HG03469 (cell line): ENCODE results near the gene TOX2.

Experiments
- ATAC-seq: cut with Tn5 transposase; IDR thresholded peaks from one replicate; pipeline ENCODE4 v1.9.1; 2021; ENCODE audit warnings: mild to moderate bottlenecking, moderate library complexity, moderate number of reproducible peaks; ENCODE audit not compliant: unreplicated experiment

Gene TOX2

DNA sequence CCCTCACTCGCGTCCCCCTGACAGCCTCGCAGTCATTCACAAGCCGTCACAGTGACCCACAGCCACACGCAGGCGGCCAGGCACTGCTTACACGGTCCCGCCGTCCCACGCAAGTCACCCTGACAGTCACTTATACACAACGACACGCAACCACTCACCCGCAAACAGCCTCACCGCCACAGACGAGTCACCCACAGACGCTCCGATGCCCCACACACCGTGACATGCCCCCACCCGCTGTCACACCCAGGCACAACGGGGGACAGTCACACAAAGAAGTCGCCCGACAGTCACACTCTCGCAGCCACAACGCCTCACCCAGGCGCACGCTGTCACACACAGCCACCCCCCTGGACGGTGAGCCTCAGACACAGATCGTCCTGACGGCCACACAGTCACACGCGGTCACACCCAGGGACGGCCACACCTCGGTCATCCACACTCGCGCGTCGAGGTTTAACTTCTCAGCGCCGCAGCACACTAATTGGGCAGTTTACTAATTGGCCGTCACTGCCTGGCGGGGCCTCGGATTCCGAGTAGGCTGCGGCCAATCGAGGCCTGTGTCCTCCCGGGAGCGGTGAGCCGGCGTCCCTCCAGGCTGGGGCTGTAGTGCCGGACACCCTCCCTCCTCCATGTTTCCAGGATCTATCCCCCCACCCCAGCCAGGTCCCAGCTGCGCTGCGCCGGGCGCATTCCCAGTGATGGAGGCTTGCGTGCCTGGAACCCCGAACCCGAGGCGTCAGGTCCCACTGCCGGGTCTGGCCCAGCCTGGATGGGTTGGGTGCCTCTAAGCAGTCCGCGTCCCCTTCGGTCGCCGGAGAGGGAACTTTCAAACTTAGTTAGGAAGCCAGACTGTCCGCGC is 790 bp downstream of the TOX2 start:
- ATAC-seq: no peak

DNA sequence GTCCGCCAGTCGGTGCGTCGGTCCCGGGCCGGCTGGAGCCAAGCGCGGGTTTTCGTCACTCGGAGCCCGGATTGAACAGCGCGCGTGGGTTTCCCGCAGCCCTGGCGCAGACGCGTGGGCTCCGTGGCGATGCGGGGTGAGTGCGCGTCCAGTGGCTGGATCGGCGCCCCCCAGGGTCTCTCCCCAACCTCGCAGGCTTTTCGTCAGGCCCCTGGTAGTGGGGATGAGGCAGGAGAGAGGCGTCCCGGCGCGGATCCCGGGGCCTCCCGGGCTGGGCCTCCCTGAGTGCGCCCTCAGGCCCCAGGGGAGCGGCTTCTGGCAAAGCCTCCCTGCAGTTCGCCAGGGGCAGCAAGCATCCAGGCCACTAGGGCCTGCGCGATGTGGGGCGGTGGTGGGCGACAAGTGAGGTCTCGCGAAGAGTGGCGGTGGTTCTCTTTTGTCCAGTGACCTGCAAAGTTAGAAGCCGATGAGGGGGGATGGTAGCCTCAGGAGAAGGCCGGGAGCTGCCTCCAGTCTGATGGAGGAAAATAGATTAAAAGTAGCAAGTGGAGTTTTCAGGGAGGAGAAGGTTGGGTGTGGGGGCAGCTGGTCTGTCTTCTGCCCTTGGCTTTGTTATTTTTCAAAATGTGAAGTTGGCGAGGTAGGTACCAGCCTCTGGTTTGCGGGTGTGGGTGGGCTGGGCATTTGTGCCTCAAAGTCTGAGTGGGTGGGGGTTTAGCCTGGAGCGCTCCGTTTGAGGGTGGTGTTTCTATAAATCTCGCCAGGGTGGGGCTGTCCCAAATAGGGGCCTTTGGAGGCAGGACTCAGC is 1.6 kb downstream of the TOX2 start:
- ATAC-seq: no peak

DNA sequence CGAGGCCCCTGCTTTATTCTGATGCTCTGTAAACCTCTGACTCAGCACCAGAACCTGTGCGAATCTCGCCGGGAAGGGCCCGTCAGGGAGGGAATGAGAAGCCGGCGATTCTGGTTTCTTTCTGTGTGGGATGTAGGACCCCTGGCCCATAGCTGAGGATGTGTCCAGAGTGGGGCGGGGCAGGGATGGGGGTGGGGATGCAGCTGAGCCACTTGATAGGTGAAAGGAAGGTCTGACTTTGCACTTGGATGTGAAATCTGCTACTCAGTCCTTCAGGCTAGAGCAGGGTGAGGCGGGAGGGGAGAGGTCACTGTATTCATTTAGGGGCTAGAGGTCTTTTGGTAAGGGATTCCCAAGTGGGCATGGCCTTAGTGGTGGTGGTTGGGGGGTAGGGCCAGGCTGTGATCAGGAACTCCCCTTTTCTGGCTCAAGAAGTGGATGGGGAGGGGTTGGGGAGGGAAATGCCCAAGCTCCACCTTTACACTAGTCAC is 2.3 kb downstream of the TOX2 start:
- ATAC-seq: no peak

DNA sequence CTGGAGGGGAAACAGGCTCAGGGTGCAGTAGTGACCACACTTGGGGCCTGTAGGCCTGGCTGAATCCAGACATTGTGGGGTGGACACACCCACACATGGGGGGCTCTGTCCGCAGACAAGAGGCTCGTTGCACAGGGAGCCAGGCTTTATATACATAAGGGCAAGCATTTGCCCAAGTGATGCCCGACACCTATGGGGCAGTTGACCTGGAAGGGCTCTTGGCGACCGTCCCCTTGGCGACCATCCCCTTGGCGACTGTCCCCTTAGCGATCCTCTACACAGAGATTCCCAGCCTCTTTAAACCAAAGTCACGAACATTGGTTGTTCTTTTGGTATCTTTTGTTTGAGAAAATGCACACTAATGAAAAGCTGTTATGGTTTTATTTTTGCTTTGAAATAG is 2.7 kb downstream of the TOX2 start:
- no peak for ATAC-seq

DNA sequence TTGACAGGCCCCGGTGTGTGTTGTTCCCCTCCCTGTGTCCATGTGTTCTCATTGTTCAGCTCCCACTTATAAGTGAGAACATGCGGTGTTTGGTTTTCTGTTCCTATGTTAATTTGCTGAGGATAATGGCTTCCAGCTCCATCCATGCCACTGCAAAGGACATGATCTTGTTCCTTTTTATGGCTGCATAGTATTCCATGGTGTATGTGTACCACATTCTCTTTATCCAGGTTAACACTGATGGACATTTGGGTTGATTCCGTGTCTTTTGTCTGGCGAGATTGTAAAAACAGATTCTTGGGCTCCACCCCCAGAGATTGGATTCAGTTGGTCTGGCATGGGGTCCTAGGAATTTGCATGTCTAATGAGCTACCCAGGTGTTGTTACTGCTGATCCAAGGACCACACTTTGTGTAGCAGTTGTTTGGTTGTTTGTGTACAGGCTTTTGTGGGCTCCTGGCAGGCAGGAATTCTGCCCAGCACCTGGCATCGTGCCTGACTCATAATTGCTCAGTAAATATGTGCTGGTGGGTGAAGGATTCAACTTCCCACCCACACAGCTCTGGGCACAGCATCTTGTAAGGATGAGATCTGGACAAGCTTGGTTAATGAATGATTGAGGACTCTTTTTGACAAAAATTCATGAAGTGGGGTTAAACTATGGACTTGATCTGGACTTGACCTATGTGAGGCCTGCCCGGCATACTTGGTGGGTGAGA is 5.2 kb downstream of the TOX2 start:
- no peak for ATAC-seq

DNA sequence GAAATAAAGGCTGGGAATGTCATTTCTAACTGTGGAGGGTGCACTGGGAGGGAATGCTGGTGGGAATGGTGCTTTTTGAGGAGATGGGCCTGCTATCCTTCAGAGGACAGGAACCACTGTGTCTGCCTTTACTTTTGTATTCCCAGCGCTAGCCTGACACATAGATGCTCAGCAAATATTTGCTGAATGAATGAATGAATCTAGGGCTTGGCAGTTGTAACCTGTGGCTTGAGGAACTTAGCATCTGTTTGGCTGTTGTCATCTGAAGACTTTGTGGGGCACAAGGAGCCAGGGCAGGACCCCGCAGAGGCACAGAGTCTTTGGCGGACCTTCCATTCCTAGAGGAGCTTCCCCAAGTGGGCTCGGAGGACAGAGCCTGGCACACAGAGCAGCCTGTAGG is 6.1 kb downstream of the TOX2 start:
- no peak for ATAC-seq

DNA sequence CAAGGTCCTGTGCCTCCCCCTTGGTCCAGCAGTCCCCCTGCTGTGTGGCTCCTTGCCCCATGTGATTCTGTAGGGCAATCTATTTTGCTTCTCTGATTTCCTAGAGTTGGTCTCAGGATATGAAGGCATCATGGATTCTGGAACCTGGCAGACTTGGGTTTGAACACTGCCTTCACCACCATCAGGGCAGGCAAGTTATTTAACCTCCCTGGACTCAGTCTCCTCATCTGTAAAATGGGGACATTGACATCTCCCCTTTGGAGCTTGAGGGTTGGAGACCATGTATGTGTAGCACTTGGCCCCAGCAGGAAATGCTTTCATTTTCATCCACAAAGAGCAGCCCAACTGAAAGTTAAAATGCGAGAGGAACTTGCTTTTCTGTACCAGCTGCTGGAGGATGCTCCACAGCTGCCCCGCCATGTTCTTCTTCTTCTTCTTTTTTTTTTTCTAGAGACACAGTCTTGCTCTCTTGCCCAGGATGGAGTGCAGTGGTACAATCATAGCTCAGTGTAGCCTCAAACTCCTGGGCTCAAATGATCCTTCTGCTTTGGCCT is 6.7 kb downstream of the TOX2 start:
- no peak for ATAC-seq

DNA sequence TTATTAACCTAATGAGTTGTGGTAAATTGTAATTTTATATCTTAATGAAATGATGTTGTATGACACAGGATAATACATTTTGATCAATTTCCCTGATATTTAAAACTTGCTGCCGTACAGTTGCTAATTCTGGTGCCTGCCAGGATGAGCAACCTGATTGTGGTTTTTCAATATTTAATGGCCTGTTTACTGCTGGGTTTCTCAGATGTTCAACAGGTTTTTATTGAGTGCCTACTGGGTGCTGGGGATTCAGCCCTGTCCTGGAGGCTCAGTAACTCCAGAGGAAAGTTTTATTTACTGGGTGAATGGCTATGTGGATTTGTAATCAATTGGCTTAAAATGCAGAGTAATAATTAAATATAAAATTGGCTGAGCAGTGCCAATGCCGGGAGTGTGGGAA is 8.0 kb downstream of the TOX2 start:
- ATAC-seq: no peak

DNA sequence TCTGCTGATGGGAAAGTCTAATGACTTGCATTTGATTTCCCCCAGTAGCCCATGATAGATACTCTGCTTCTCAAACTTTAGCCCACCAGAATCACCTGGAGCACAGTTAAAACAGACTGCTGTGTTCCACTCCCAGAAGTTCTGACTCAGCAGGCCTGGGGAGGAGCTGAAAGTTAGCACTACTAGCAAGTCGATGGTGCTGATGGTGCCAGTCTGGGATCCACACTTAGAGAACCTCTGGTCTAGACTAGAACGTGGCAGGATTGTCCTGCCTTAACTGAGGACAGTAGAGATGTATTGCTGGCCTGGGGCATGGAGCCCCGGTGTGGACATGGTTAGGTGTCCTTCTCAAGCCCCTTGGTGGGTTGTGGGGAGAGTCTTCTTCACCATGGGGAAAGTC is 8.7 kb downstream of the TOX2 start:
- ATAC-seq: no peak

DNA sequence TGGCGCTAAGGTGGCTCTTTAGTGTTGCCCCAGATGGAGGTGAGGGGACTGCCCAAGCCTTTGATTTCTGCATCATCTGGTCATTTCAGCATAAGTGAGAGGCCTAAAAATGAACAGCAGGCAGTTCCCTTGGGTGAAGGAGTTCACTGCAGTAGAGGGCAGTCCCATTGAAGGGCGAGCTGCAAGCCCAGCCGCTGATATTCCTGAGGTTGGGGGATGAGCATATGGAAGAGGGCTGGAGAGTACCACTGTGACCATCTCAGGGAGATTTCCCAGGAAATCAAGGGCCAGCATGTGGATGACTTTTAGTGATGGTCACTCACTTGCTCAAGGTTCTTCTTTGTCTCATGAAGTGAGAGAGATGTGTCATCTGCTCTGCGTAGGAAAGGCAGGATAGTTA is 9.3 kb downstream of the TOX2 start:
- ATAC-seq: no peak

DNA sequence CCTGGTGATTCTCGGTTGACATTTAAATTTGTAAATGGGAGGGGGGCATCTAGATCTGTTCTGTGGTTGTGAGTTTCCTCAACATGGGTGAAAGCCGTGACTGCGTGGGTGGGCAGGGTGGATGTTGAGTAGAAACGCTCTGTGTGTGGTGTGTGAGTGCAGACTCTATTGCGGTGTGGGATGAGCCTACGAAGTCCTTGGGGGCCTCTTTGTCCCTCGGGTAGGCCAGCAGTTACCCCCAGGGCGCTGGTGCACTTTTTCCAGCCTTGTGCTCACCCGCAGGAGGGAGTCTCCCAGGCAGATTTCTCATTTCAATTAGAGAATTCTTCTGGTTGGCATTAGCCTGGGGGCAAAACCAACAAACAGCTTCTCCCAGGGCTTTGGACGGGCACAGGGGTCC is 10.6 kb downstream of the TOX2 start:
- no peak for ATAC-seq

DNA sequence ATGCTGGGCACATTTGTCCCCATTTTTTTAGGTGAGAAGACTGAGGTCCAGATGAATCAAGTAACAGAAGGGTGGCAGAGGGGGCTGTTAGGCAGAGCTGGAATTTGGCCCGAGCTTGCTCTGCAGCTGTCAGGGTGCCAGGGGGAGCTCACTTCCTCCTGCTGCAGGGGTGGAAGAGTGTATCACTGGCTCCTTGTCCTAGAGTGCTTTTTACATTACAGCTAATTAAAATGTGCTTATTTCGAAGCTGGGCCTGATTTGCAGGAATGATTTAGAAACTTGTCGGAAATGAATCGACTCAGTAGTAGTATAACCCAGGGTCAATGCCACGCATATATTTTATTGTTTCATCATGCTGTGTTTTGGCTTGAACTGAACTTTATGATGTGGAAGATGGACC is 11.1 kb downstream of the TOX2 start:
- ATAC-seq: no peak

DNA sequence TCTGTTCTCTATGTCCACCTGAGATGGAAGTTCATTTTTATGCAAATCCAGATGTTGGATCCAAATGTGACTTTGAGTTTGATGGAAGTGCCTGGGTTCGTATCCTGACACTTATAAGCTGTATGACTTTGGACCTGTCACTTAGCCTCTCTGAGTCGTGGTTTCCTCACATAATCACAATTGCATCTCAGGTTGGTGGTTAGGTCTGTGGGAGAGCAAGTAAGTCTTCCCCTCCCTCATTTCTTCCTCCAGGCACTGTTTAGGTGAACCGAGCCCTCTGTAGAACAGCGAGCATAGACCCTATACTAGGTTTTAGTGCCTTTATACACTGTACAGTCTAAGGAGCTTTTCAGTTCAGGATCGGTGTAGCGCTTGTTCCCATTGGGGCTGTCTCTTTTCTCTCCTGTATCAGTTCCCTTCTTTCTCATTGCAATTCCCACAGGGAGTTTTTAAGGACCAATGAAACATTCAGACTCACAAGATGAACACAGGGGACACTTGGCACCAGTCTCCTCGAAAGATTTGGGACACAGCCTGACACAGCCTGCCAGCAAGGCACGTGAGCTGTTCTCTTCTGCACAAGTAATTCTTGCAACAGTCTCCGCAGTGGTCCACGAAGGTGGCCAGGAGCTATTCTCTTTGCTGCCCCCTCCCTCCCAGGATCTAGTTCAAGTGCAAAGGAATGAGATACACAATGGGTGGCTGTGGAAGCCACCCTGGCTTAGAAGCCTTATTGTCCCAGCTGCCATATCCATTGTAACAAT is 11.8 kb downstream of the TOX2 start:
- no peak for ATAC-seq

DNA sequence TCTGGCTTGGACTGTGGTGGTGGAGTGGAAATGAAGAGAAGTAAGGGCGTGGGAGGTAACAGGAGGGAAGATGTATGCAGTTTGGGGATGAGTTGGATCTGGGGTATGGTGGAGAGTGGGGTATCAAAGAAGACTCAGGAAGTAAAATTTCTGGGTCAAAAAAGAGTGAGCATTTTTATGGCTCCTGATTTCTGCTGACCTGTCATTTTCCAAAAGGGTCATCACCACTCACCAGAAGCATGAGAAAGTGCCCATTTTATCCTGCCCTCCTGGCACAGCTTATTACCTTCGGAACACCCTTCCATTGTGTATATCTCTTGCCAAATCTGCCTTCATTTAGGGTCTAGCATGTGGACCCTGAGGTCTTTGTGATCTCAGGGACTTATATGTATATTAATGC is 17.3 kb downstream of the TOX2 start:
- ATAC-seq: no peak

DNA sequence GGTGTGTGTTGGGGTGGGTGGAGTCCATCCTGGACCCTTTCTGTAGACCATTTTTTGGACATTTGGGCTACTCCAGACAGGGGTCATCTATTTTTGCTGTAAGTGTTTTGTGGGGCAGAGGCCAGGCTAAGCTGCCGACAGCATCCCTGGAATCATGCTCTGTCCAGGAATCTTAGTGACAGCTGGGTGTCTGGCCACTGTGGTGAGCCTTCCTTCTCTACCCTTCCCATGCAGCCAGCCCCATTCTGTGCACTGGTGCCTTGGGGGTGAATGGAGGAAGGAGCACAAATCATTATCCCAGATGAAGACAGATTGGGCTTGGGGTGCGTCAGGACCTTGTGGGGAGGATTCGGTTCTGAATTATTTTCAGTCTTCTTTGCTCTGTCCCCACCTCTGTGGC is 20.2 kb downstream of the TOX2 start:
- ATAC-seq: no peak

DNA sequence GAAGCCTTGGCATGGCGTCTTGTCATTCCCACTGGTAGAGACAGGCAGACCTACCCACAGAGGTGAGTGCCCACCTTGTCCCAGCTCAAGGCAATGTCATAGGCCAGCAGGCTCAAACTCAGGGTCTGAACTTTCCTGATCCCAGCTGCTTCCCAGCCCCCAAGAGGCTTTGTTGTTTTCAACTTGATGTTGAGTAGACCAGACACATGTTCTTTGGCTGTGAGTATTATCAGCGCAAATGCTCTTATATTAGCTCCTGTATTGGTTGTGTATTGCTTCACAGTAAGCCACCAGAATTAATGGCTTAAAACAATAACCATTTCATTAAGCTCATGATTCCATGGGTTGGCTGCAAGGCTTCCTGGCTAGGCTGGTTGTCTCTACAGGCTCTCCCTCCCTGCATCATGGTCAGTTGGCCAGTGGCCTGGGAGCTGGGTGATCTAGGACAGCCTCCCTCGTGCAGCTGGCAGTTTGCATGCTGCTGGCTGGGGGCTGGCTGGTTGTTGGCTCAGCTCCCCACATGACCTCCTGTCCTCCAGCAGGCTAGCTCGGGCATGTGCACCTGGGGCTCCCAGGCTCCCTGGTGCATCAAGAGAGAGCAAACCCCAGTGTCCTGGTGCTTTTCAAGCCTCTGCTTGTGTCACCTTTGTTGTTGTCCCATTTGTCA is 21.6 kb downstream of the TOX2 start:
- ATAC-seq: no peak

DNA sequence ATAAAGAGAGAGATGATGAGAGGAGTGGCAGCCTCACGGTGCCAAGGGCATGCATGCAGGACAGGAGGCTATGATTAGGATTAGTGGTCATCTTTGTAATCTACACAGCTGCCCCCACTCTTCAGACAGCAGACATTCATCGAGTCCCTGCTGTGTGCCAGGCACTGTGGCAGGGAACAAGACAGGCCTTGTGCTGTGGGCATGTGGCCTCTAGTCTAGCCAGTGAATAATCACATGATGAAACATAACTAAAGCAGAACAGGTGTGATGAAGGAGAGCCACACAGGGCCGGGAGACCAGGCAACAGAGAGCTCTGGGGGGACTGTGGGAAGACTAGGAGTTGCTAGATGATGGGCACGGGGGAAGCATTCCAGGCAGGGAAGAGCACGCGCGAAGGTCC is 22.2 kb downstream of the TOX2 start:
- no peak for ATAC-seq

DNA sequence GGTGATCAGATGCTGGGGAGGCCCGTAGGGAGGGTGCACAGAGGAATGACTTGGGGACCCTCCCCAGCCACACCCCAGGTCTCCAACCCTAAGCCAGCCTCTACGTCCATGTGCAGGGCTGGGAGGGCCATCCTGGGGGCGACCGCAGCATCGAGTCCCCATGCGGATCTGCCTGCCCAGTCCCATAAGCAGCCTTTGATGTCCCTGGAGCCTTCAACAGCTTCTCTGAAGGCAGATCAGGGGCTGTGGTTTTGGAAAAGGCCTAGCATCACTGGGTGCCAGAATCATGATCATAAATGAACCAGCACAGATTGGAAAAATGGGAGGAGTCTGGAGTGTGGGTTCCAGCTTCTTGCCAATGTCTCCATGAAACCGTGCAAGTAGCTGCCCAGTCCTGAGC is 22.9 kb downstream of the TOX2 start:
- ATAC-seq: no peak

DNA sequence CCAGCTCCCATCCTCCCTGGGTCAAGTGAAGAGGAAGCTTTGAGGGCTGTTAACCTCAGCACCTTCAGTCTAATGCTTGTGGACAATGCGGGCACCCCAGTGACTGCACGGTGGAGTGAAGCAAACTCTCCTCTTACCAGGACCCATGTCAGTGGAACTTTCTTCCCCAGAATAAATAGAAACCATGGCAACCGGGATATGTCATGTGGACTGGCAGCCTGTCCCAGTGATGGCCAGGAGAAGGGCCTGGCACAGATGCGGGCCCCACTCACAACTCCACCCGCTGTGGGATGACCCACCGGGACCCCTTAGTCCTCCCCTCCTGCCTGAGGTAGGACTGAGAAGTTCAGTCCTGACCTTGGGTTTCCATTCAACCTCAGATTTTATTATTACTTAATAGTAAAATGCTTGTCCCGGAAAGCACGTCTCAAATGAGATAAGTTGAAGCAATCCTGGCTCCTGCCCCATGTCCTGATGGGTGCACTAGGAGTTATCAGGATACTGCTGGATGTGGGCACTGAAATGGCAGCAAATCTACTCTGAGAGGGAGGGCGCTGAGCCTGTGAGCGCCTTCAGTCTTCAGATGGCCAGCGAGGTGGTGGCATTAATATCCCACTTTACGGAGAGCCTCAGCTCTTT is 23.5 kb downstream of the TOX2 start:
- ATAC-seq: no peak
